Nephron progenitor cell (in vitro differentiated cells): Measurements from ENCODE around the gene IQGAP3.
"Not testable (repeated sequence)": the region's sequence is repeated elsewhere in the genome, so short reads cannot be mapped to it uniquely, and the experiment has no call there.

Experiments used
- DNase-seq: peaks from one replicate; pipeline ENCODE4 v3.0.0; 2021
- H3K27ac Mint-ChIP-seq: 2 replicates; pipeline ENCODE4 v1.8.0; 2021; ENCODE audit warnings: mild to moderate bottlenecking, moderate library complexity, mixed read lengths
- H3K27me3 Mint-ChIP-seq: 2 replicates; pipeline ENCODE4 v1.8.0; 2021; ENCODE audit warnings: mild to moderate bottlenecking, low read depth, mixed read lengths; ENCODE audit not compliant: poor library complexity
- H3K36me3 Mint-ChIP-seq: 2 replicates; pipeline ENCODE4 v1.8.0; 2021; ENCODE audit warnings: low read depth, mixed read lengths
- H3K4me1 Mint-ChIP-seq: 2 replicates; pipeline ENCODE4 v1.8.0; 2021; ENCODE audit warnings: mixed read lengths
- H3K4me3 Mint-ChIP-seq: 2 replicates; pipeline ENCODE4 v1.8.0; 2021; ENCODE audit warnings: mild to moderate bottlenecking, moderate library complexity, mixed read lengths
- H3K9me3 Mint-ChIP-seq: 2 replicates; pipeline ENCODE4 v1.8.0; 2021; ENCODE audit warnings: mild to moderate bottlenecking, moderate library complexity, mixed read lengths
- CTCF ChIP-seq: fragments of 200-600 bp; sonication (generic); IDR thresholded peaks from 2 replicates; pipeline ENCODE4 v1.5.0; 2021; ENCODE audit warnings: antibody characterized with exemption

Gene IQGAP3

GRCh38 chr1:156592158-156592909 is 20.0 kb upstream of the IQGAP3 start:
- Mint-ChIP-seq H3K36me3 (peaks cover 30% of the 10 kb centered on the region), H3K4me3 (peak overlapping the region; percentile 79), H3K27ac (no peak overlapping the region), H3K4me1 (peaks cover 17% of the 10 kb centered on the region), H3K27me3 (peaks cover 12% of the 10 kb centered on the region), H3K9me3 (no peaks in the 10 kb centered on the region)
- no peak for TF ChIP-seq CTCF
- DNase-seq: no peak

- peak; percentile 85 for DNase-seq
- H3K4me1 Mint-ChIP-seq: peaks cover 17% of the 10 kb centered on the region
- H3K27ac Mint-ChIP-seq: peak within 1 kb of the TSS; percentile 83
- TF ChIP-seq CTCF: no peak
- H3K4me3 Mint-ChIP-seq: peak within 1 kb of the TSS; percentile 88
- peaks cover 22% of the 10 kb centered on the region for H3K36me3 Mint-ChIP-seq
- H3K9me3 Mint-ChIP-seq: no peaks in the 10 kb centered on the region
- peaks cover 15% of the 10 kb centered on the region for H3K27me3 Mint-ChIP-seq
These were observed 19.2 kb upstream of the IQGAP3 start, which contains the start of gene NAXE for GRCh38 chr1:156591432-156592157. TSS of gene NAXE (plus strand) at chr1:156591776. CDS start at chr1:156591805, 29 bp downstream.

- H3K4me1 Mint-ChIP-seq: peaks cover 18% of the 10 kb centered on the region
- DNase-seq: no peak
- peak overlapping the region; percentile 88 for H3K4me3 Mint-ChIP-seq
- H3K9me3 Mint-ChIP-seq: no peaks in the 10 kb centered on the region
- peaks cover 19% of the 10 kb centered on the region for H3K36me3 Mint-ChIP-seq
- H3K27me3 Mint-ChIP-seq: peaks cover 15% of the 10 kb centered on the region
- TF ChIP-seq CTCF: no peak
- peak overlapping the region; percentile 83 for H3K27ac Mint-ChIP-seq
These were observed 18.7 kb upstream of the IQGAP3 start for GRCh38 chr1:156591181-156591431.

GRCh38 chr1:156590326-156591180 is 18.2 kb upstream of the IQGAP3 start:
- DNase-seq: no peak
- H3K4me1 Mint-ChIP-seq: peaks cover 23% of the 10 kb centered on the region
- H3K4me3 Mint-ChIP-seq: peak overlapping the region; percentile 88
- H3K27me3 Mint-ChIP-seq: peaks cover 18% of the 10 kb centered on the region
- H3K36me3 Mint-ChIP-seq: peaks cover 14% of the 10 kb centered on the region
- H3K9me3 Mint-ChIP-seq: no peaks in the 10 kb centered on the region
- H3K27ac Mint-ChIP-seq: no peak overlapping the region
- TF ChIP-seq CTCF: no peak

GRCh38 chr1:156589546-156589945 is 17.2 kb upstream of the IQGAP3 start:
- H3K27me3 Mint-ChIP-seq: peaks cover 20% of the 10 kb centered on the region
- H3K4me1 Mint-ChIP-seq: peaks cover 33% of the 10 kb centered on the region
- no peak overlapping the region for H3K4me3 Mint-ChIP-seq
- no peak overlapping the region for H3K27ac Mint-ChIP-seq
- DNase-seq: no peak
- peaks cover 5% of the 10 kb centered on the region for H3K36me3 Mint-ChIP-seq
- H3K9me3 Mint-ChIP-seq: no peaks in the 10 kb centered on the region
- no peak for TF ChIP-seq CTCF

- Mint-ChIP-seq H3K27me3 (peaks cover 20% of the 10 kb centered on the region), H3K4me1 (peaks cover 48% of the 10 kb centered on the region)
- H3K36me3 Mint-ChIP-seq, H3K4me3 Mint-ChIP-seq, DNase-seq, H3K9me3 Mint-ChIP-seq, H3K27ac Mint-ChIP-seq: not testable (repeated sequence)
These were observed 15.6 kb upstream of the IQGAP3 start for GRCh38 chr1:156587927-156588326.
